ENCODE results near the gene CREBRF.

DNA sequence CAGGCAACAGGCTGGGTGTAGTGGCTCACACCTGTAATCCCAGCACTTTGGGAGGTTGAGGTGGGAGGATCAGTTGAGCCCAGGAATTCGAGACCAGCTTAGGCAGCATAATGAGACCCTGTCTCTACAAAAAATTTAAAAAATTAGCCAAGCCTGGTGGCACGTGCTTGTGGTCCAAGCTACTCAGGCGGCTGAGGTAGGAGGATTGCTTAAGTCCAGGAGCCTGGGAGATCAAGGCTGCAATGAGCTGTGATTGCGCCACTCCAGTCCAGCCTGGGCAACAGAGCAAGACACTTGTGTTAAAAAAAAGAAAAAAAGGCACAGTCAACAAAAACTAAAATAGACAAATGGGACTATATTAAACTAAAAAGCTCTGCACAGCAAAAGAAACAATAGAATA, 43.3 kb upstream of the CREBRF start:
- no peak for TF ChIP-seq MYC (IDR thresholded peaks at IDR 0.05; ENCODE audit: low read depth, low read length)
- no peak for TF ChIP-seq POLR2A (IDR thresholded peaks at IDR 0.05; ENCODE audit: low read depth, low read length)
